Upper lobe of left lung (tissue), 6 donors: Measurements from ENCODE around the gene COX6A2. TPM values are rescaled to one million over a fixed set of nuclear protein-coding genes. Genes with fewer than 3 reads are reported as not detected.
"Not testable (repeated sequence)": the region's sequence is repeated elsewhere in the genome, so short reads cannot be mapped to it uniquely, and the experiment has no call there.

Source experiments
- ATAC-seq, 2 donors: fragments of 200-7000 bp; cut with Tn5 transposase; one replicate each; pipeline ENCODE4 v1.9.1; 2022; ENCODE audit warnings: mild to moderate bottlenecking in 2 of 2, moderate library complexity in 2 of 2; ENCODE audit not compliant: low FRiP score in 2 of 2
- DNase-seq, 2 donors: peaks; one replicate each; pipeline ENCODE4 v3.0.0-alpha.2; 2019 to 2020
- H3K27ac ChIP-seq, 4 donors: fragments of 200-600 bp; sonication (generic); one replicate each; pipeline ENCODE4 v1.5.1; 2016 to 2019
- H3K27me3 ChIP-seq, 4 donors: fragments of 200-600 bp; sonication (generic); one replicate each; pipeline ENCODE4 v1.5.1; 2017 to 2019
- H3K36me3 ChIP-seq, 4 donors: fragments of 200-600 bp; sonication (generic); one replicate each; pipeline ENCODE4 v1.5.1; 2016 to 2019
- H3K4me1 ChIP-seq, 4 donors: fragments of 200-600 bp; sonication (generic); one replicate each; pipeline ENCODE4 v1.5.1; 2018 to 2019
- H3K4me3 ChIP-seq, 4 donors: fragments of 200-600 bp; sonication (generic); one replicate each; pipeline ENCODE4 v1.5.1; 2017 to 2019; ENCODE audit warnings: mild to moderate bottlenecking in 2 of 4, moderate library complexity in 1 of 4
- H3K9me3 ChIP-seq, 4 donors: fragments of 200-600 bp; sonication (generic); one replicate each; pipeline ENCODE4 v1.5.1; 2018 to 2019
- CTCF ChIP-seq, 6 experiments: fragments of 450-650 bp in 4 of 6; fragments of 200-600 bp in 2 of 6; sonication (generic) in 2 of 6; IDR thresholded peaks; one replicate each; pipeline ENCODE4 v1.5.1; 2016 to 2019; ENCODE audit warnings: antibody characterized with exemption in 6 of 6
- EP300 ChIP-seq, 4 donors: sonication (generic); formaldehyde crosslinking; IDR thresholded peaks; one replicate each; pipeline ENCODE4 v1.5.1; 2017; ENCODE audit warnings: antibody characterized with exemption in 4 of 4, control low read depth in 2 of 4
- POLR2A ChIP-seq, 4 donors: fragments of 450-650 bp; IDR thresholded peaks; one replicate each; pipeline ENCODE4 v1.5.1; 2016 to 2017; ENCODE audit warnings: antibody characterized with exemption in 4 of 4, mild to moderate bottlenecking in 2 of 4
- POLR2AphosphoS5 ChIP-seq, 2 donors: sonication (generic); formaldehyde crosslinking; IDR thresholded peaks; one replicate each; pipeline ENCODE4 v1.5.1; 2017; ENCODE audit warnings: antibody characterized with exemption in 2 of 2
- WGBS, 2 donors: methylation state at CpG; one replicate each; pipeline ENCODE4 v1.1.5; 2017 to 2018; 5-methylcytosine and 5-hydroxymethylcytosine counted together
- total RNA-seq, 6 donors: library from RNA; depleted of rRNA in 4 of 6; stranded (reverse); fragments of >200 nt in 4 of 6; gene quantifications; one replicate each; pipeline versions ENCODE4 v1.1.0 to v1.2.1, GENCODE V29; 2016 to 2021
- donor health status: DM: no; HTN: no; CAD: no; lungs with moderate emphysema.
- donor health status: DM: no; HTN: yes; CAD: no; lungs with severe emphysema.

Gene COX6A2
- total RNA-seq, 6 donors from 2014 or later = not detected

GRCh38 chr16:31421587-31421986 lies 6.6 kb downstream of the COX6A2 start:
- Histone ChIP-seq H3K4me3 (no peak overlapping the region), H3K27me3 (no peaks in the 10 kb centered on the region), H3K4me1 (no peaks in the 10 kb centered on the region), H3K9me3 (no peaks in the 10 kb centered on the region), H3K36me3 (no peaks in the 10 kb centered on the region), H3K27ac (no peak overlapping the region)
- DNase-seq = no peak
- TF ChIP-seq EP300 (IDR thresholded peaks at IDR 0.05) (no peak), POLR2AphosphoS5 (IDR thresholded peaks at IDR 0.05) (no peak), CTCF (IDR thresholded peaks at IDR 0.05) (no peak), POLR2A (IDR thresholded peaks at IDR 0.05) (no peak)
- no peak for ATAC-seq
- WGBS, 2 donors = 51 to 58% methylated on average over 6 of the region's 6 CpGs

- no peak overlapping the region for H3K27ac ChIP-seq
- ATAC-seq (no peak), DNase-seq (no peak)
- TF ChIP-seq POLR2A (IDR thresholded peaks at IDR 0.05) (no peak), EP300 (IDR thresholded peaks at IDR 0.05) (no peak), CTCF (IDR thresholded peaks at IDR 0.05) (no peak), POLR2AphosphoS5 (IDR thresholded peaks at IDR 0.05) (no peak)
- no peaks in the 10 kb centered on the region for H3K9me3 ChIP-seq
- H3K27me3 ChIP-seq = no peaks in the 10 kb centered on the region
- H3K4me1 ChIP-seq = no peaks in the 10 kb centered on the region
- H3K4me3 ChIP-seq = no peak overlapping the region
- 73 to 77% methylated on average over 3 of the region's 3 CpGs for WGBS, 2 donors
- H3K36me3 ChIP-seq = no peaks in the 10 kb centered on the region
Observed at GRCh38 chr16:31420037-31420436, 8.1 kb downstream of the COX6A2 start.

GRCh38 chr16:31417916-31418315 lies 10.2 kb downstream of the COX6A2 start:
- Histone ChIP-seq H3K27ac (no peak overlapping the region), H3K4me1 (no peaks in the 10 kb centered on the region), H3K36me3 (no peaks in the 10 kb centered on the region), H3K9me3 (no peaks in the 10 kb centered on the region), H3K4me3 (no peak overlapping the region), H3K27me3 (no peaks in the 10 kb centered on the region)
- ATAC-seq (no peak), DNase-seq (no peak)
- TF ChIP-seq POLR2AphosphoS5 (IDR thresholded peaks at IDR 0.05) (no peak), EP300 (IDR thresholded peaks at IDR 0.05) (no peak), CTCF (IDR thresholded peaks at IDR 0.05) (no peak), POLR2A (IDR thresholded peaks at IDR 0.05) (no peak)
- 92 to 94% methylated on average over 5 of the region's 5 CpGs for WGBS, 2 donors

GRCh38 chr16:31417036-31417435 lies 11.1 kb downstream of the COX6A2 start:
- H3K27me3 ChIP-seq, H3K36me3 ChIP-seq, H3K4me3 ChIP-seq, ATAC-seq, DNase-seq, H3K4me1 ChIP-seq, H3K27ac ChIP-seq, H3K9me3 ChIP-seq: not testable (repeated sequence)
- WGBS, 2 donors = 84 to 89% methylated on average over 2 of the region's 2 CpGs

GRCh38 chr16:31416371-31416770 lies 11.8 kb downstream of the COX6A2 start:
- DNase-seq = no peak
- H3K4me3 ChIP-seq = no peak overlapping the region
- no peak for ATAC-seq

GRCh38 chr16:31414706-31415105 lies 13.5 kb downstream of the COX6A2 start:
- Histone ChIP-seq H3K4me3 (no peak overlapping the region), H3K27me3 (no peaks in the 10 kb centered on the region), H3K9me3 (no peaks in the 10 kb centered on the region), H3K27ac (no peak overlapping the region), H3K4me1 (no peaks in the 10 kb centered on the region), H3K36me3 (no peaks in the 10 kb centered on the region)
- no peak for DNase-seq
- 71 to 87% methylated on average over 4 of the region's 4 CpGs for WGBS, 2 donors
- ATAC-seq = no peak
- TF ChIP-seq POLR2AphosphoS5 (IDR thresholded peaks at IDR 0.05) (no peak), POLR2A (IDR thresholded peaks at IDR 0.05) (no peak), EP300 (IDR thresholded peaks at IDR 0.05) (no peak), CTCF (IDR thresholded peaks at IDR 0.05) (no peak)

More at GRCh38 chr16:31416371-31416770, 11.8 kb downstream of the COX6A2 start:
- no peaks in the 10 kb centered on the region for H3K36me3 ChIP-seq
- no peak overlapping the region for H3K27ac ChIP-seq
- no peaks in the 10 kb centered on the region for H3K9me3 ChIP-seq
- TF ChIP-seq POLR2A (IDR thresholded peaks at IDR 0.05) (no peak), EP300 (IDR thresholded peaks at IDR 0.05) (no peak)
- H3K4me1 ChIP-seq = no peaks in the 10 kb centered on the region
- 77 to 85% methylated on average over 7 to 11 of the region's 11 CpGs for WGBS, 2 donors
- H3K27me3 ChIP-seq = no peaks in the 10 kb centered on the region
